CMK (cell line): ENCODE data around the gene TIMM10.

ENCODE experiments used
- DNase-seq: peaks from one replicate; pipeline ENCODE4 v3.0.0-alpha.2; 2010; ENCODE audit warnings: low read depth

TIMM10 gene, protein sequence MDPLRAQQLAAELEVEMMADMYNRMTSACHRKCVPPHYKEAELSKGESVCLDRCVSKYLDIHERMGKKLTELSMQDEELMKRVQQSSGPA

DNA sequence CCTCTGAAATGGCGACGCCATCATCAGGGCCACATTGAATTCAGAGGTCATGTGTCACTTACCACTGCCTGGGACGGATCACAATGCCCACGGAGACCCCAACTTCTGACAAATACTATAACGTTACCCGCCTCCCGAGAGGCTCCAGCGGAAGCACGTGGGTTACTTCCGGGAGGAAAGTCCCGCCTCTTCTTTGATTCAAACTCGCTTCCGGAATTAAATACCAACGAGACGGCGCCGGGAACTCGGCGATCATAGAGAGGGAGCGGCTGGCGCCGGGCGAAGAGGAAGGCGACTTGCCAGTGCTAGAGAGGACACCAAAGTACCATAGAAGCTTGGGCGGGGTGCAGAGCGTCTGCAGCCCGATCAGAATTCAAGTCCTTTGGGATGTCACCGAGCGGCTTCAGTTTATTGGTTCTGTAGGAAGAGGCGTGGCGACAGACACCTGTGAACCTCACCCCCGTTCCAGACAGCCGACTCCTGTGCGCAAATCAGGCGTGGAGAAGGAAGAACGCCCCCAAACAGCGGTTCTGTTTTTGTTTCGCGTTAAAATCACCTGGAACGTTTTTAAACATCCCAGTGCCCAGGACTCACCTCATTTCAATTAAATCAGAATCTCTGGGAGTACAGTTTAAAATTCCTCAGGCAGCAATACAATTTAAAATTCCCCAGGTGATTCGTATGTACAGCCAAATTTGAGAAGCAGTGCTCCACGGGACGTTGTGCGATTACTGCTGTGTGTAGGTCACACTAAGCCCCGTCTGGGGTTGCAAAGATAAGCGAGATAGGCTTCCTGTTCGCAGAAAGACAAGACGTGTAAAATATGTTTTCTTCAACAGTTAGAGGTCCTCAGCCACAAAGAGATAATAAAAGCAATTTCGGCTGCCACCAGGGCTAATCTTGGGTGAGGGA lies at the start of gene TIMM10:
TSS of gene TIMM10 (minus strand) at position 159 of the 912 bp plus-strand sequence. CDS start 565 bp downstream, outside the sequence.
- peak; percentile 90 for DNase-seq

DNA sequence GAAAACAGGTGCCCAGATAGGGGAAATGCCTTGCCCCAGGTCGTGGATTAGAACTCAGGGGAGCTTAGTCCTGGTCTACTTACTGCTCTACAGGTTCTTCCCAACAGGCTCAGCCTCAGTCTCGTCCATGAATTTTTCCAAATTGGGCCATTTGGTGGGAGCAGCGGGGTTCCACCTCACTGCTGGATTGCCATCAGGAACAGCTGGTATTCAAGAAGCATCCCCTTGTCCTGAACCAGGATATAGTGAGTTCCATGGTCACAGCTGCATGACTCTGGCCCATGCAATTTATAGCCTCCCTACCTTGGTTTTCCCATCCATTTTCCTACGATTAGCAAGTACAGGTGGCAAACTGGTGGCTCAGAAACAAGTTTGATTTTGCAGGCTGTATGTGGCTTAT lies 43.5 kb upstream of the TIMM10 start:
- no peak for DNase-seq

DNA sequence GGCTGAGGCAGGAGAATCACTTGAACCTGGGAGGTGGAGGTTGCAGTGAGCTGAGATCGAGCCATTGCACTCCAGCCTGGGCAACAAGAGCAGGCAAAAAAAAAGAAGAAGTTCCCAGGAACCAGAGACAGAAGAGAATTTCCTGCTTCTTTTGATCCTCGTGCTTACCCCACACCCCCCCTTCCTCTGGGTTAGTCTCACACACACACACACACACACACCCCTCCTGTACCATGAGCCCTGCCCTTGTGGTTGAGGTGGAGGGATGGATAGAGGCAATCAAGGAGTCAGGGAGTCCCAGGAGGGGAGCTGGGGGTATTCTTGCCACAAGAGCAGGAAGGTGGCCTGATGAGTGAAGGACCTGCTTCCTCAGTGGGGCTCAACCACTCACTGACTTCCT lies 41.1 kb upstream of the TIMM10 start:
- peak; percentile 35 for DNase-seq

DNA sequence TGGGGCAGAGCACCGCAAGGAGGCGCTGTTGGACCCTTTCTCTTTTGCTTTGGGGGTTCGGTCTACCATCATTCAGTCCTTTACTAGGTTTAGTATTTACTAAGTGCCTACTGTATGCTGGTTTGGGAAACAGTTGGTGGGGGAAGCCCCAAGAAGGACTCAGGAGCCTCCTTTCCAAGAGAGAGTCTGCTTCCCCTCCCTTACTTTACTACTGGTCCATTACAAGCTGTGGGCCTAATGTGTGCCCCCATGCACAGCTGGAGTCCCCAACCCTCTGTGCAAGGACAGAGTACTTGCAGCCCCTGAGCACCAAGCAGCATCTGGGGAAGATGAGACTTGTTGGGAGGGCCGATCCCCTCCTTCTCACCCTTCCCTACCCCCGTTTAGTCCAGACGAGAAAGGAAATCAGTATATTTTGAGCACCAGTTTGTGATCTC lies 37.8 kb upstream of the TIMM10 start:
- peak; percentile 33 for DNase-seq

DNA sequence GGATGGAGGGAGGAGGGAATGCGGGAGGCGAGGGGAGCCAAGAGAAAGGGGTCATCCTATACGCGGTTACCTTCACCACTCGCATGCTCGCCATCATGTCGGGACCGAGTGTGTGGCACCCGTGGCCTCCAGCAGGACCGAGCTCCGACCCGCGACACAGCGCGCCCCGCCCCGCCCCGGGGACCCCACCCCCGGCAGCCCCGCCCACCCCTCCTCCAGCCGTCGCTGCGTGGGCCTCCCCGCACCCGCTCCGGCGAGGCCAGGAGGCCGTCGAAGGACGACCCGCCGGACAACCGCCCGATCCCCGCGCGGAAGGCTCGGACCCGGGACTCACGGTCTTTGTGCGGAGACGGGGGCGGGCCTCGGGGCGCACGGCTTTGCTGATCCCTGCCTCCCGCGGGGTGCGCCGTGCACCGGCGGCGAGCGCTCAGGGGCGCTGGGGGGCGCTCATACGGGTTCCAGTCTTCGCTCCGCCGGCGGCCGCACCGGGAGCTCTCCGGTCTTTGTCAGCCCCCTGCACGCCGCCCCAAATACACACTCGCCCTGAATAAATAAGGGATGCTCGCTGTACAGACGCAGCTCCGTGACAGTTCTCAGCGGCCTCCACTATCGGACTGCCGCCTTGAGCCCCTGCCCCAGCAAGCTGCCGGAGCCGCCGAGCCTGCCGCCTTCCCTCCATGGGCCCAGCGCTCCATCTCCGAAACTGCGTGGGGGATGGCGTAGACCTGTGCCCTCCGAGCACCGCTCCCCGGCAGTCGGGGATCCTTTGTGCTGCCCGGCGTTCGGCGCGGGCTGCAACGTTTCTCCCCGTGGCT lies 37.2 kb upstream of the TIMM10 start, which contains the start of gene UBE2L6:
TSS of gene UBE2L6 (minus strand) at position 158 of the 815 bp plus-strand sequence. CDS start at position 97, 61 bp downstream.
- no peak for DNase-seq

DNA sequence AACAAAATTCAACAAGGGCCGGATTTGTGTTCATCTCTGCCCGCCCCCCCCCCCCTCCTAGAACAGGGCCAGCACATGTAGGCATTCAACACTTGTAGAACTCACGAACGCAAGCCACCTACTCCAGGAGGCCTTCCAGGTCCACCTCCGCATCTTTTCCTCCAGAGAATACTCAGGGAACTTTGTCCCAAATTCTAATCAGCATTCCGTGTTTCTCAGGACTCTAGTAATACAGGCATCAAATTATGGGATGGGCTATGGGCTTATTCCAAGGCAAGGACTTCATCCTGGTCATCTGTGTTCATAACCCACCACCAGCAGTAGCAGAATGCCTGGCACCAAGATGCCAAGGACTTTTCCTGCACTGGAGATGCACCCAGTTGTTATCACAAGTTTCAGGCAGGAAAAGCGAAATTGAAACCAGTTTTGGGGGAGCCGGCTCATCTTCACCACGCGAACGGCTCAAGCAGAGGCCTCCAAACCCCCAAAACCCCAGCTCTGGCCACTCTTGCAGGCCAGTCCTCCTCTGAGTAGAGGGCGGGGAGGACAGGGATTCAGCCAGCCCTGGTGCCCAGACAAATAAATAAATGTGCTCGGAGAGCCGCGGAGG lies 36.5 kb upstream of the TIMM10 start:
- no peak for DNase-seq

DNA sequence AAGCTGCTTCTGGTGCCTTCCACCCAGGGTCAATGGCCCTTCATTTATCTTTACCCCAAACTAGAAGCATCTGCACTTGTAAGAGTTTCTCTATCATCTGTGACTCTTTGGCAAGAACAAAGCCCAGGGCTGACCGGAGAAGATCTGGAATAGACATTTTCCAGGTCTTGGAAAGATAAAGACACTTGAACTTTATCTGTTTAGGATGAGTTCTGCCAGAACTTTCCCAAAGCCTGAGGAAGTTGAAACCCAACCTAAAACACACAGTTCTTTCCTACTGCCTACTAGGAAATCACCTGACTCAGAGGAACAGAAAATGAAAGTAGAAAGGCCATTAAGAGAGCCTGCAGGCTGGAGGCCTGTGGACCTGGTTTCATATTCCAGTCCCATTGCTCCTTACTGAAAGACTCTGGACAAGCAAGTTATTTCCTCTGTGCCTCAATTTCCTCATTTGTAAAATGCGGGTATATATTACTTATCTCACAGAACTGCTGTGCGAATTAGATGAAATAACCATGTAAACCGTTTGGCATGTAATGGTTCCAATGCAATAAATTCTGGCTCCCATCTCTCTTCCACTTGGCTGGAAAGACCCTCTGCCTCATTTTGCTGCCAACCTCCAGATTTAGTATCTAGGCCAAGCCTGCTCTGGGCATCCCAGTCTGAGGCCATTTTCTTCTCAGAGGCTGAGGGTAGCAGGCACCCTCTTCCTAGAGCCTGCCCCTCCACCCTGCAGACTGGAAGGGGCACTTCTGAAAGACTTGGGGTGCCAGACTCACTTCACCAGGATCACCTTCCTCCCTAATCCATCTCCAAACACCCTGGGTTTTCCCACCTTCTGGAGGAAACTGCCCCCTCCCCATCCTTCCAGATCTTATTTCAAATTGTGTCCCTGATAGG lies 35.7 kb upstream of the TIMM10 start:
- DNase-seq = no peak

DNA sequence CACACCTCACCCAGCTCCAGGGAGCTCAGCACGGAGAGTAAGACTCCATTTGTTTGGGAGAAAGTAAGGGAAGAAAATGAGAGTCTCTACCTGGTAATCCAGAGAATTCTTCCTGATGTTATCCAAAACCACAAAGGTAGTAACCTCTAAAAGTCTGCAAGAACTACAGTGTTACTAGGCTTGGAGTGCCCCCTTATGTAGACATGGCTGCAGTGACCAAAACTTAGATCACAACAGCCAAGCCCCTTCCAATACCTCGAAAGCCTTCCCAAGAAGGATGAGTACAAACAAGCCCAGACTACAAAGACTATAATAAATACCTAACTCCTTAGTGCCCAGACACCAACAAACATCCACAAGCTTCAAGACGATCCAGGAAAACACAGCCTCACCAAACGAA lies 32.0 kb upstream of the TIMM10 start:
- DNase-seq = no peak

DNA sequence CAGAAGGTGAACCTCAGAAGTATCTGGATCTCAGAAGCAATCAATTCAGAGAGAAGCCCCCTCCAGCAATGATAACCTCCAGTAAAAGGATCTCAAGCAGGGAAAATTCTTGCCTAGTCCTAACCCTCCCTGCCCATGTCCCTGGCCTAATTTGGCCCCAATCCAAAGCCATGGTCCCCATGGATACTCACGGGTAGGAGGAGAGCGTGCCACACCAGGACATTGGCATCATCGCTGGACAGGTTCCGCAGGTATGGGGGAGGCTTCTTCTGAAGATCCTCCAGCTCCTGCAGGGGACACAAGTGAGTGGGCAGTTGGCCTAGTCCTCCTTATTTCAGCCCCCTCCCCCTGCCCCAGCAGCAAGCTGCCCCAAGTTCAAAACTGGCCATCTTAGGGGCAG lies 29.6 kb upstream of the TIMM10 start:
- DNase-seq = no peak

DNA sequence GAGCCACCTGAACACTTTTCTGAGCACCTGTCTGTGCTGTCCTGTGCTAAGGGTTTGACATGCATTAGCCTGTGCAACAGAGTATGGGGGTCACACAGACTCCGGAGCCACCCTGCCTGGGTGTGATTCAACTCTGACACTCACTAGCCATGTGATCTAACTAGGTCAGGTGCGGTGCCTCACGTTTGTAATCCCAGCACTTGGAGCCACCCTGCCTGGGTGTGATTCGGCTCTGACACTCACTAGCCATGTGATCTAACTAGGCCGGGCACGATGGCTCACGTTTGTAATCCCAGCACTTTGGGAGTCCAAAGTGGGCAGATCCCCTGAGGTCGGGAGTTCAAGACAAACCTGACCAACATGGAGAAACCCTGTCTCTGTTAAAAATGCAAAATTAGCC lies 25.5 kb upstream of the TIMM10 start:
- no peak for DNase-seq

DNA sequence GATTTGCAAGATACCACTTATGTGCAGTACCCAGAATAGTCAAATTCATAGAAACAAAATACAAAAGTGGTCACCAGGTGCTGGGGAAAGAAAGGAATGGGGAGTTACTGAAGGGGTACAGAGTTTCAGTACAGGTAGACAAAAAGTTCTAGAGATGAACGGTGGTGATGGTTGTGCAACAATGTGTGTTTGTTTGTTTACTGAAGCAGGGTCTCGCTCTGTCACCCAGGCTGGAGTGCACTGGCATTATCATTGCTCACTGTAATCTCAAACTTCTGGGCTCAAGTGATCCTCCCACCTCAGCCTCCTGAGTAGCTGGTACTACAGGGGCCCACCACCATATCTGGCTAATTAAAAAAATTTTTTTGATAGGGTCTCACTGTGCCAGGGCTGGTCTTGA lies 24.8 kb upstream of the TIMM10 start:
- no peak for DNase-seq

DNA sequence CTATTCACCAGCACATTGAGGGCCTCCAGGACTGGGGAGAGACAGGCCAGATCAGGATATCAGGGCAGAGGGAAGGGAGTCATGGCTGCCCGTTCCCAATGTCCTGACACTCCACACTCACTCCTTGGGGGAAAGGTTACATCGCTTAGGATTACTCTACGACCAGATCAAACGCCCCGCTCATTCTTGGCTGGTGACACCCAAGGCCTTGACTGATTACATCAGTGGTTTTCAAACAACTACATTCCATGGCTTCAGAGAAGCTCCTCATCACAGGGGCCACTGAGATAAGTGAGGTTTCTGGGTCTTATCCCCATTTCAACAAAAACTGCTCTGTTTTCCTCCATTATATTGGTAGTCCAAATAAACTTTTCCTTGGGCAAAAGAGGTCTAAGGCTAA lies 21.9 kb upstream of the TIMM10 start:
- DNase-seq = no peak

DNA sequence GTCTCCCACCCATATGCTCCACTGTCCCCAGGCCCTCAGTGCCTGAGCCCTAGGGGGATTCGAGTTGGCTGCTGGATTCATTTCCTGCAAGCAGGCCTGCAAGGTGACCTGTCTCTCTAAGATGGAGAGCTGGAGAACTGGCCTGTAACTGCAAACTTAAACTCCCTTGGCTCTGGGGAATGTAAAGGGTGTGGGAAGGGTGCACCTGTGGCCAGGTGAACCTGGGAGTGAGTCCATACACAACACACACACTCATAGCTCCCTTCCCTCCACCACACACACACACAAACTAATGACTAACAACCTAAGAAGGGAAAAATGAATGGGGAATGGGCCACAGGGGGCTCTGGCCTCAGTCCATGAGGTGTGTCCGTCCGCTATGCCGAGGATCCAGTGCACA lies 21.4 kb upstream of the TIMM10 start:
- DNase-seq = no peak

DNA sequence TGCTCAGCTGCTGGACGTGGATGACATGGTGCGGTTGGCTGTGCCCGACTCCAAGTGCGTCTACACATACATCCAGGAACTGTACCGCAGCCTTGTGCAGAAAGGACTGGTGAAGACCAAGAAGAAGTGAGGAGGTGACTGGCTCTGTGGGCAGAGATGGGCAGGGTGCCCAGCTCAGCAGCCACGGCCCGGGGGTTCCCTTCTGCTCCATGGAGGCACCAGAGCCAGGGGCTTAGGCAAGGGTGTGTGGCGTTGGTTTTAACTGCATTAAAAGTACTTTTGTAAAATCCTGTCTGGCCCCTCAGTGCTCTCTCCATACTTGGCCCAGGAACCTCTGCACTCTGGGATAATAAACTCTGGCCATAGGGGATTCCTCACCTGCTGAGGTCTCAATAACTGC lies 19.4 kb upstream of the TIMM10 start:
- no peak for DNase-seq

DNA sequence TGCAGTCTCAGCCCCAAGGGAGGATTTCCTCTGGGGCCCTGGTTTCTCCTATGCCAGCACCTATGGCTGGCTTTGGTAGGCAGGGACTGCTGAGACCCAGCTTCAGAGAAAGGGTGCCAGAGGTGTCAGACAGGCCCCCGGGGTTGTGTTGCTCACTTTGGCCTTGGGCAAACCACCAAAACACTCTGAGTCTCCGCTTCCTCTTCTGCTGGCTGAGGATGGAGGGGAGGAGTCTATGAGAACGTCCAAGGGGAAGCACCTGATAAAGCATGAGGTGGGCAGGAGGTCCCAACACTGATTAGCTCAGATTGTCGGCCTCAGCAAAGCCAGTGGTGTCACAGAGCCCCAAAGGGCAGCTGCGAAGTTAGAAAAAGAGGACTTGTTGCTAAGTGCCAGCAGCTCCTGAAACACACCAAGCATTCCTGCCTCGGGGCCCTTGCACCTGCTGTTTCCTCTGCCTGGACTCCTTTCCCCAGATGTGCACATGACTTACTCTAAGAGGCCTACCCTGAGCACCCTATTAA lies 17.4 kb upstream of the TIMM10 start:
- no peak for DNase-seq

DNA sequence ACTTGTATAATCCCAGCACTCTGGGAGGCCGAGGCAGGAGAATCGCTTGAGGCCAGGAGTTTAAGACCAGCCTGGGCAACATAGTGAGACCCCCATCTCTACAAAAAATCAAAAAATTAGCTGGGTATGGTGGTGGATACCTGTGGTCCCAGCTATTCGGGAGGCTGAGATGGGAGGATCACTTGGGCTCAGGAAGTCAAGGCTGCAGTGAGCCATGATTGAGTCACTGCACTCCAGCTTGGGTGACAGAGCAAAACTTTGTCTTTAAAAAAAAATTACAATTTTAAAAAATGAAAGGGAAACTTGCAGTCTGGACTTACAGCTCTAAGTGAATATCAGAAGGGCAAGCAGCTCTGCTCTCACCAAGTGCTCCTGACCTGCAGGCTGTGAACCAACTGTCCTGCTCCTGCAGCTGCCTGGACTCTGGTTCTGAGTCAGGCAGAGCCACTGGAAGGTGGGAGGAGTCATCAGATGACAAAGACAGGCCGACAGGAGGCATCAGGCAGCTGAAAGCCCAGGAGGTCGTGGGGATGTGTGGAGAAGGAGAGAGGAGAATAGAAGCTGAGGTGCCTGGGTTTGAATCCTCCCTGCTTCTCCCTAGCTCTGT lies 16.4 kb upstream of the TIMM10 start:
- no peak for DNase-seq

DNA sequence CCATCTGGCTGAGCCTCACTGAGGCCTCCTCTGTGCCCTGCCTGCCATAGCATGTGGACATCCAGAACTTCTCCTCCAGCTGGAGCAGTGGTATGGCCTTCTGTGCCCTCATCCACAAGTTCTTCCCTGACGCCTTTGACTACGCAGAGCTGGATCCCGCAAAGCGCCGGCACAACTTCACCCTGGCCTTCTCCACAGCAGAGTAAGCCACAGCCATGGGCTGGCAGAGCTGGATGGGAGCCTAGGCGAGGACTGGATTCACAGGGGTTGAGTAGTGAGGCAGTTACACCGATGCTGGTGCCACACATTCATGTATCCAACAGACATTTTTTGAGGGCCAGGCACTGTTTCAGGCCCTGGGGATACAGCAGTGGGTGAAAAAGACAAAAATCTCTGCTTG lies 15.9 kb upstream of the TIMM10 start:
- DNase-seq = no peak

DNA sequence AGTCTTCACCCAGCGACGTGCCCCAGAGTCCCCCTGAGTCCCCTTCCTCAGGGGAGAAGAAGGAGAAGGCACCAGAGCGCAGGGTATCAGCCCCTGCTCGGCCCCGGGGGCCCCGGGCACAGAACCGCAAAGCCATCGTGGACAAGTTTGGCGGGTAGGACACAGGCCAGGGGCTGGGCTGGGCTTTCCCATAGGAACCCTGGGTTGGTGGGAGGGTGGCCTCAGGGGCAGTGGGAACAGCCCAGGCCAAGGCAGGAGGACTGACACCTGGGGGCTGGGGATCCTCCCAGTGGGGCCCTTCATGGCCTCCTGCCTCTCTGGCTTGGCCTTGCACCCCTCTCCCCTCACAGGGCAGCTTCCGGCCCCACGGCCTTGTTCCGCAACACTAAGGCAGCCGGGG lies 15.3 kb upstream of the TIMM10 start:
- DNase-seq = no peak

DNA sequence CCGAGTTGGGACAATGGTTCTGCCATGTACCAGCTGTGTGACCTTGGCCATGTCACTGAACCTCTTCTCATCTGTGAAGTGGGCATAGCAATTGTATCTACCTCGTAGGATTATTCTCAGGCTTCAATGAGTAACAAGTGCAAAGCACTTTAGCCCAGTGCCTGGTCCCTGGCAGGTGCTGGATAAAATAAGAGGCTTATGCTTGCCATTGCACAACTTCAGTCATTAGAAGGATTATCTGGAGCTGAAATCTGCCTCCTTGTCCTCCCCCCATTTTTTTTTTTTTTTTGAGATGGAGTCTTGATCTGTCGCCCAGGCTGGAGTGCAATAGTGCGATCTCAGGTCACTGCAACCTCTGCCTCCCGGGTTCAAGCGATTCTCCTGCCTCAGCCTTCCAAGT lies 14.0 kb upstream of the TIMM10 start:
- no peak for DNase-seq

DNA sequence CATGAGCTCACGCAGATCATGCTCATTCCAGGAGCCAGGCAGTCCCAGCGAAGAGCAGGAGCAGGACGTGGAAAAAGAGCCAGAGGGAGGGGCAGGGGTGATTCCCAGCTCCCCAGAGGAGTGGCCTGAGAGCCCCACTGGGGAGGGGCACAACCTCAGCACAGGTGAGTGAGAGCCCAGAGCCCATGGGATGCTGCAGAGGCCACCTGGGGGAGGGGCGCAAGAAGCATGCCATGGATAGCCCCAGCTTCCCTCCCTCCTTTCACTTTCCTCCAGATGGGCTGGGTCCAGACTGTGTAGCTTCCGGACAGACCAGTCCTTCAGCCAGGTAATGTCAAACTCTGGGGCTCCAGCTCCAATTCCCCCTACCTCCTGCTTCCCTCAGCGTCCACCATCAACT lies 13.0 kb upstream of the TIMM10 start:
- DNase-seq = no peak

DNA sequence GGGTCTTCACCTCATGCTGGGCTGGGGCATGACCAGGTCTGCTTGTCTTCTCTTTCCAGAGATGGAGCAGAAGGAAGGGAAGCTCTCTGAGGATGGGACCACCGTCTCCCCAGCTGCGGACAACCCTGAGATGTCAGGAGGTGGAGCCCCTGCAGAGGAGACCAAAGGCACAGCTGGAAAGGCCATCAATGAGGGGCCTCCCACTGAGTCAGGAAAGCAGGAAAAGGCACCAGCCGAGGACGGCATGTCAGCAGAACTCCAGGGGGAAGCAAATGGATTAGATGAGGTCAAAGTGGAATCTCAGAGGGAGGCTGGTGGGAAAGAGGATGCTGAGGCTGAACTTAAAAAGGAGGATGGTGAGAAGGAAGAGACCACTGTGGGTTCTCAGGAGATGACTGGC lies 12.0 kb upstream of the TIMM10 start:
- no peak for DNase-seq
